NCI-H187 treated with DMSO at 0.1 percent for 48 hours (cell line): ENCODE data around the gene ADCY9.
"Not testable (repeated sequence)": the region's sequence is repeated elsewhere in the genome, so short reads cannot be mapped to it uniquely, and the experiment has no call there.

Experiments
- DNase-seq: peaks from one replicate; lab custom pipeline; 2025; lab: John Stamatoyannopoulos, UW

Gene ADCY9

GRCh38 chr16:4067262-4068001 lies 48.8 kb downstream of the ADCY9 start:
- no peak for DNase-seq

- DNase-seq = no peak
Observed at GRCh38 chr16:4064950-4065352, 51.3 kb downstream of the ADCY9 start.

- no peak for DNase-seq
Observed at GRCh38 chr16:4062212-4062802, 53.9 kb downstream of the ADCY9 start.

GRCh38 chr16:4060823-4061222 lies 55.4 kb downstream of the ADCY9 start:
- DNase-seq = no peak

GRCh38 chr16:4060009-4060408 lies 56.2 kb downstream of the ADCY9 start:
- no peak for DNase-seq

- DNase-seq = peak; percentile 44
Observed at GRCh38 chr16:4058386-4058785, 57.9 kb downstream of the ADCY9 start.

- no peak for DNase-seq
Observed at GRCh38 chr16:4057439-4057877, 58.8 kb downstream of the ADCY9 start.

- DNase-seq = no peak
Observed at GRCh38 chr16:4056161-4057105, 59.8 kb downstream of the ADCY9 start.

GRCh38 chr16:4055748-4056147 lies 60.5 kb downstream of the ADCY9 start:
- DNase-seq = no peak

- peak; percentile 94 for DNase-seq
Observed at GRCh38 chr16:4053301-4053845, 62.9 kb downstream of the ADCY9 start.

- DNase-seq = no peak
Observed at GRCh38 chr16:4052801-4053293, 63.4 kb downstream of the ADCY9 start.

- no peak for DNase-seq
Observed at GRCh38 chr16:4052096-4052495, 64.1 kb downstream of the ADCY9 start.

GRCh38 chr16:4051591-4051990 lies 64.7 kb downstream of the ADCY9 start:
- DNase-seq = no peak

- DNase-seq = no peak
Observed at GRCh38 chr16:4049031-4049430, 67.2 kb downstream of the ADCY9 start.

- no peak for DNase-seq
Observed at GRCh38 chr16:4048481-4048880, 67.8 kb downstream of the ADCY9 start.

- DNase-seq = no peak
Observed at GRCh38 chr16:4046221-4046620, 70.0 kb downstream of the ADCY9 start.

GRCh38 chr16:4045561-4045960 lies 70.7 kb downstream of the ADCY9 start:
- DNase-seq = not testable (repeated sequence)

GRCh38 chr16:4042581-4042980 lies 73.7 kb downstream of the ADCY9 start:
- DNase-seq = no peak

- no peak for DNase-seq
Observed at GRCh38 chr16:4038448-4038847, 77.8 kb downstream of the ADCY9 start.

- DNase-seq = not testable (repeated sequence)
Observed at GRCh38 chr16:4036952-4037351, 79.3 kb downstream of the ADCY9 start.

- DNase-seq = no peak
Observed at GRCh38 chr16:4034963-4035362, 81.3 kb downstream of the ADCY9 start.

- DNase-seq = no peak
Observed at GRCh38 chr16:4033951-4034350, 82.3 kb downstream of the ADCY9 start.
